ENCODE results near the gene RBM4.
A peak's percentile ranks its signal among the peaks of the same experiment; 100 is the strongest.
"Not testable (repeated sequence)": the region's sequence is repeated elsewhere in the genome, so short reads cannot be mapped to it uniquely, and the experiment has no call there.

RBM4 gene

GRCh38 chr11:66638177-66639065 lies at the start of gene RBM4:
RBM4 (plus strand) TSS chr11:66638703; CDS start chr11:66639712, 1,009 bp downstream.
- DNase-seq = peak; percentile 99

DNA sequence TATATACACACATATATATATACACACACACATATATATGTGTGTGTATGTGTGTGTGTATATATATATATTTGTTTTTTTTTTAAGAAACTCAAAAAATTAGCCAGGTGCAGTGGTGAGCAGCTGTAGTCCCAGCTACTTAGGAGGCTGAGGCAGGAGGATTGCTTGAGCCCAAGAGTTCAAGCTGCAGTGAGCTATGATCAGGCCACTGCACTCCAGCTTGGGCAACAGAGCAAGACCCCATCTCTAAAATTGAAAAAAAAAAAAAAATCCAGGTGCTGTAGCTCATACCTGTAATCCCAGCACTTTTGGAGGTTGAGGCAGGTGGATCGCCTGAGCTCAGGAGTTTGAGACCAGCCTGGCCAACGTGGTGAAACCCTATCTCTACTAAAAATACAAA lies 49.2 kb upstream of the RBM4 start:
- not testable (repeated sequence) for DNase-seq

DNA sequence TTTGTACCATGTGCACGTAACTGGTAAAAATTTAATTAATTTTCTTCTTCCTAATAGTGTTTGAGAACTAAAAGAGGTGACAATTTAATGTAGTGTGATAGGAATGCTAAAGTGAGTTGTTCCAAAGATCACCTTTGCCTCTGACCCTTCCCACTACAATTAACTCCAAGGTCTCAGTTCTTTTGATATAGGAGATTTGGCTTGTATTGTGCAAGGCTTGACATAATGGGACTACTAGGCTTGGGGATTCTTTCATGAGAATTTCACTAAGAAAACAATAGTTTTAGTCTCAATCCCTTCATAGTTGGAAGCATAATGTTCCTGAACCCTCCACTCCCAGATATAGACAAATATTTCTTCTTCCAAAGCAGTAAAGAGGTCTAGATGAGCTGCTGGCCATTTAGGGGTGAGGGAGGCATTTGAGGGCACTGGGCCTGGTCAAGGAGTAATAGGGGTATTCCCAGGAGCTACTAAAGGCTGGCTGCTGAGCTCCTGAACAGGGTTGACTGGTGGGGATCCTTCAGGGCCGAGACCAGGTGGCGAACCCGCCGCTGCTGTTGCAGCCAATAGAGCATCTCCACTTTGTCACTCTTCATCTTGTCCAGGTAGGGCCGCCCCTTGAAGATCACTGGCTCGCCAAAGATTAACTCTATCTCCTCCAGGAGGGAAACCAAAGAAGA lies 48.4 kb upstream of the RBM4 start:
- DNase-seq = no peak

- no peak for DNase-seq
These were observed 47.3 kb upstream of the RBM4 start for GRCh38 chr11:66591175-66591574.

DNA sequence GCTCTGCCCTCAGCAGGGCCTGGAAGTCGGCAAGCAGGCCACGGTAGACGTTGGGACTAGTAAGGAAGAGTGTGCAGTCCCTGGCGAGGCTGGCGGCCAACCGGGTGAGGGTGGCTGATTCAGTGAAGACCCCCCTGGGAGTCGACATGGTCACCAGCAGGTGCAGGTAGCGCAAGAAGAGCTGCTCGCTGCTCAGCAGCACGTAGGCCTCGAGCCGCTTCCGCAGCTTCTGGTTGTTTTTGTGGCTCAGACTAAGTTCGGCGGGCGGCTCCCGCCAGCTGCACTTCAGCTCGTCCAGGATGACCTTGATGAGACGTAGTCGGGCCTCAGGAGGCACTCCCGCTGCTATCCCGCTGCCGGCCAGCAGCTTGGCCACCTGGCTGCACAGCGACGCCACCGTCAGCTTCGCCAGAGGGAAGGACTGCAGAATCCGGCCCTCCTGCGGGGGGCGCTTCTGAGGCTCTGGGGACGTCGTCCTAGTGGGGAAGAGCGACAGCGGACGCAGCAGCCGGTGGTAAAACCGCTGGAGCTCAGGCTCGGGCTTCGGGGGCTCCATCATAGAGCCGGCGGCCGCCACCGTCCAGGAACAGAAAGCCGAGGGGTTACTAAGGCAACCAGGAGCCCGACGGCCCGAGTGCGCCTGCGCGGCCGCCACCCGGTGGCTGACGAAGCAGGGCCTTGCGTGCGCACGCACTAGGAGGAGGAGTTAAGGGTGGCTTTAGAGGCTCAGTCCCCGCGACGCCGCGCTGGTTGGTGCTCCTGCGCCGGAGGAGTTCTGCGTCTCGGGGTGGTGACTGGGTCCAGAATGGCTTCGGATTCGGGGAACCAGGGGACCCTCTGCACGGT lies 45.8 kb upstream of the RBM4 start, which contains the start of the genes CCDC87 and CCS:
CCDC87 (minus strand) TSS at position 607 of the 846 bp plus-strand sequence; CDS start at position 559, 48 bp downstream.
CCS (plus strand) TSS at position 729 of the 846 bp plus-strand sequence; CDS start at position 806, 77 bp downstream.
- peak; percentile 99 for DNase-seq

DNA sequence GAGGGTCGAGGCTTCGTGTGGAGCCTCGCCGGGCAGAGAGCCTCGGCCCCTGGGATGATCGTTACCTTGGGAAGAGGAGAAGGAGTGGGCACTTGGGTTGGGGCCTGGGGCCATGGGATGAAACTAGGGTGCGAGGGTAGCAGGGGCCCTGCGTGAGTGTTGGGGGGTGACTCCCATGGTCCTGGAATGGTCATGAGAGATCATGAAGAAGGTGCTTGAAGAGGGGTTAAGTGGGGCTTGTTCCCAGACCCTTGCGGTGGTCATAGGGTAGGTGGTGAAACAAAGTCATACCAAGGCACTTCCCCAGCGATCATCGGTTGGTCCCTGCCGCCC lies 45.2 kb upstream of the RBM4 start:
- DNase-seq = no peak

GRCh38 chr11:66593650-66594049 lies 44.9 kb upstream of the RBM4 start:
- DNase-seq = no peak

DNA sequence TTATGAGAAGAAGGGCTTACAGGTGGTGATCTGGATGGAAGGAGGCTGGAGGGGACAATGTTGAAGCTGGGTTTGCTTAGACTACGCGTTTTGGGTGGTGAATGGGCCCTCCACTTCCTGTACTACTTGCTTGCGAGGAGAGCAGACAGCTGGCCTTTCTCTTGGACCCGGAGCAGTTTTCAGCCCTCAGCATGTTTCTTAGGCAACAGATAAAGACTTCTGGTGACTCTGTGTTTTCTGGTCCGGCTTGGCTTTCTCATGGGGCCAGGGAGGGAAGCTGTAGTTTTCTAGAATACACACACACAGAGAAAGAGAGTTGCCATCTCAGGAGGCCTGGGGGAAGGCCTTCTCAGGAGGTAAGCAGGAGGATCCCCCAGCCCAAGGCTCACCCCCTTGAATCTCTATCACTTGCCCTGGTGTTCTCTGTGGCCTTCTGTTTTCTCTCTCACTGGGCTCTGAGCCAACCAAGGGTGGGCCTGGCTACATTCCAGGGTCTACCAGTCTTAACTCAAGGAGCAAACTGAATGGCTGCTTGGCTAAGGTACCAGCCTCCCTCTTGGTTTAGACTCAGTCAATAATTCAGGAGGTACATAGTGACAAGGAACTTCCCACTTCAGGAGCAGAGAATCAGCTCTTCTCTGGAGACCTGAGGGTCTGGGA lies 43.1 kb upstream of the RBM4 start:
- DNase-seq = no peak

GRCh38 chr11:66598993-66599392 lies 39.5 kb upstream of the RBM4 start:
- no peak for DNase-seq

- DNase-seq = no peak
These were observed 38.3 kb upstream of the RBM4 start for GRCh38 chr11:66600219-66600618.

GRCh38 chr11:66600631-66601233 lies 37.8 kb upstream of the RBM4 start:
- no peak for DNase-seq

- DNase-seq = no peak
These were observed 35.4 kb upstream of the RBM4 start for GRCh38 chr11:66603072-66603471.

DNA sequence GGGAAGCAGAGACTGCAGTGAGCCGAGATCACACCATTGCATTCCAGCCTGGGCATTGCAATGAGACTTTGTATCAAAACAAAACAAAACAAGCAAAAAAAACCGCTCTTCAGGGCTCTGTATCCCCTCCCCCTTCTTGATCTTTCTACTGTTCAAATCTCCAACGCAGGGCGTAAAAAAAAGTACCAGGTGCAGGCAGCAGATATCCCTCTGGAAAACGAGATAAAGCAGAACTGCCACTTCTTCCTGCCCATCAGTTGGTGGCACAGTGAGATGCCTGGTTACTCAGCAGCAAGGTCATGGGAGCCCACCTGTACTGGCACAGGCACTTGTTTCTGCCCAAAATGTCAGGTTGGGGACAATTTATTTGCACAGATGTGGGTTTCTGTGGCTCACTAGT lies 34.3 kb upstream of the RBM4 start:
- no peak for DNase-seq

- not testable (repeated sequence) for DNase-seq
These were observed 31.9 kb upstream of the RBM4 start for GRCh38 chr11:66606608-66607007.

- DNase-seq = no peak
These were observed 31.2 kb upstream of the RBM4 start for GRCh38 chr11:66607126-66607834.

DNA sequence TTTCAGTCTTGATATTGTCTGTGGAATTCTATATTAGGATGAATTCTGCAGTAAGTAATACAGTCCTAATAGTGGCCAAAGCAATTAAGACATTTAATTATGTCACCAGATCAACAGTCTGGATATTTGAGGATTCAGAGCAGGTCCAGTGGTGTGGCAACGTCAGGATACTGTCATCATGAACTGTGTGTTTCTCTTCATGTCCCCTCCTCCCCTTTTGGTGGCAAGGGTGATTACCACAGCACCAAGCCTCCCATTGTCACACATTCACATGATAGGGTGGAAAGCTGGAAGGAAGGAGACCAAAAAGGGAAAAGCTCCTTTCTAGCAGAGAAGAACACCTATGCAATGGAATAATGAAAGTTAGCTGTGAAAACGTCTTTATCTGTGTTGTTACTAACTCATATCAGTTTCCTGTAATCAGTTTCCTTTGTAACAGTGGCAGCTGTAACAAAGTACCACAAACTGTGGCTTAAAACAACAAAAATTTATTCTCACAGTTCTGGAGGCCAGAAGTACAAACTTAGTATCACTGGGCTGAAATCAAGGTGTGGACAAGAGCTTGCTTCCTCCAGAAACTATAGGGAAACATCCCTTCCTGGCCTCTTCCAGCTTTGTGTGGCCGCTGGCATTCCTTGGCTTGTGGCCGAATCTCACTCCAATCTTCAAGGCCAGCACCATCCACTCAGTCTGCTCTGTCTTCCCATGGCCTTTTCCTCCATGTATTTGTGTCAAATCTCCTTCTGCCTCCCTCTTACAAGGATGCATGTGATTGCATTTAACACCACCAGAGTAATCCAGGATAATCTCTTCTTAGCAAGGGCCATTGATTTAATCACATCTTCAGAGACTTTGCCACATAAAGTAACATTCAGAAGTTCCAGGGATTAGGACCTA lies 28.5 kb upstream of the RBM4 start:
- DNase-seq = no peak

- DNase-seq = no peak
These were observed 26.0 kb upstream of the RBM4 start for GRCh38 chr11:66612458-66612857.

DNA sequence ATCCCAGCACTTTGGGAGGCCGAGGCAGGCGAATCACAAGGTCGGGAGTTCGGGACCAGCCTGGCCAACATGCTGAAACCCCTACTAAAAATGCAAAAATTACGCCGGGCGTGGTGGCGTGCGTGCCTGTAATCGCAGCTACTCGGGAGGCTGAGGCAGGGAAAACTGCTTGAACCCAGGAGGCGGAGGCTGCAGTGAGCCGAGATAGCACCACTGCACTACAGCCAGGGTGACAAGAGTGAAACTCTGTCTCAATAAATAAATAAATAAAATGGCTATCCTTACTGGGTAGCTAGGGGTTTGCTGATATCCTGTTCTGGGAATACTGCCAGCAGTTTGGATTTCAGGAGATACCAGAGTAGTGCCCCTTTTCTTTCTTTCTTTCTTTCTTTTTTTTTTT lies 24.4 kb upstream of the RBM4 start:
- no peak for DNase-seq

DNA sequence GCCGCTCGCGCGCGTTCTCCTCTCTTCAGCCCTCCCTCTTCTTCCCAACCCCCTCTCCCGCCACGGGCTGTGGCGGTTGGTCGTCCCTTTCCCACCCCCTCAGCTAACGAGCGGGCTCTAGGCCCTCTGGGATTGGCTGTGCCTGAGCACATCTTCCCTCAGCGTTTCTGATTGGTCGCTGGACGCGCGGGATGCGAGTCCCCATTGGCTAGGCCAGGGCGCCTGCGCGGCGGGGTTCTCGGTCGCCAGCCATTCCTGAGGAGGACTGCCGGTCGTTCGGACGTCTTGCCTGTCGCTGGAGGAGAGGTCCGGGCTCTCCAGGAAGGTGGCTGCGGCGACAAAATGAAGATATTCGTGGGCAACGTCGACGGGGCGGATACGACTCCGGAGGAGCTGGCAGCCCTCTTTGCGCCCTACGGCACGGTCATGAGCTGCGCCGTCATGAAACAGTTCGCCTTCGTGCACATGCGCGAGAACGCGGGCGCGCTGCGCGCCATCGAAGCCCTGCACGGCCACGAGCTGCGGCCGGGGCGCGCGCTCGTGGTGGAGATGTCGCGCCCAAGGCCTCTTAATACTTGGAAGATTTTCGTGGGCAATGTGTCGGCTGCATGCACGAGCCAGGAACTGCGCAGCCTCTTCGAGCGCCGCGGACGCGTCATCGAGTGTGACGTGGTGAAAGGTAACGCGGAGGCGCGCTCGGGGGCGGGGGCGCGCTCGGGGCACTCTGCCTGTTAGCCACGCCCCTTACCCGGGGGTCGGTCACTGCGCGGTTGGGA lies 21.9 kb upstream of the RBM4 start, which contains the start of gene RBM14:
RBM14 (plus strand) TSS at position 252 of the 776 bp plus-strand sequence; CDS start at position 343, 91 bp downstream.
- peak; percentile 99 for DNase-seq

Data from CD4-positive, alpha-beta T cell treated with Interleukin-10 for 1 hour (primary cell).